Measurements from ENCODE around the gene AMIGO2. TPM values are rescaled to one million over a fixed set of nuclear protein-coding genes. Genes with fewer than 3 reads are reported as not detected.

Gene AMIGO2
- total RNA-seq, 1 experiment from 2014 or later = 6.5 TPM

GRCh38 chr12:47094804-47095203 lies 15.0 kb upstream of the AMIGO2 start:
- Mint-ChIP-seq H3K27me3 (ENCODE audit: low read depth) (no peaks in the 10 kb centered on the region), H3K36me3 (no peaks in the 10 kb centered on the region), H3K27ac (no peak overlapping the region), H3K4me3 (no peak overlapping the region), H3K9me3 (peaks cover 4% of the 10 kb centered on the region; the same call in 1 of the 2 replicates), H3K4me1 (peaks cover 19% of the 10 kb centered on the region)
- ChIA-PET CTCF (interaction anchor here (0.7 to 0.8 kb wide), 2 partner anchors 542 to 753 kb away, joined by 3 read pairs; no protein-coding TSS in a partner anchor), POLR2A (interaction anchor here (0.7 kb wide), 2 partner anchors 15 to 116 kb away, joined by 3 read pairs; no protein-coding TSS in a partner anchor)
- TF ChIP-seq AR (CRISPR knock-in tag; IDR thresholded peaks at IDR 0.05) = no peak
- no peak for TF ChIP-seq FOXK1 (CRISPR knock-in tag; IDR thresholded peaks at IDR 0.05)
- no peak for TF ChIP-seq MYBL2 (CRISPR knock-in tag; IDR thresholded peaks at IDR 0.05)
- no peak for TF ChIP-seq GABPB1 (CRISPR knock-in tag; IDR thresholded peaks at IDR 0.05)
- no peak for TF ChIP-seq ELF4 (CRISPR knock-in tag; IDR thresholded peaks at IDR 0.05; ENCODE audit: low read depth)
- no peak for TF ChIP-seq ZNF232 (CRISPR knock-in tag; IDR thresholded peaks at IDR 0.05)
- TF ChIP-seq ZNF138 (CRISPR knock-in tag; conservative IDR thresholded peaks at IDR 0.05) = no peak
- TF ChIP-seq NR2C2 (CRISPR knock-in tag; IDR thresholded peaks at IDR 0.05) = no peak
- no peak for TF ChIP-seq ZNF263 (CRISPR knock-in tag; IDR thresholded peaks at IDR 0.05; ENCODE audit: low read depth)
- TF ChIP-seq PREB (CRISPR knock-in tag; IDR thresholded peaks at IDR 0.05; ENCODE audit: borderline replicate concordance) = no peak
- no peak for TF ChIP-seq E2F5 (CRISPR knock-in tag; IDR thresholded peaks at IDR 0.05)
- no peak for TF ChIP-seq E2F1 (CRISPR knock-in tag; IDR thresholded peaks at IDR 0.05)
- TF ChIP-seq KAT7 (CRISPR knock-in tag; IDR thresholded peaks at IDR 0.05; ENCODE audit: borderline replicate concordance) = no peak
- DNase-seq (ENCODE audit: low spot score) = no peak
- no peak for ATAC-seq

- Mint-ChIP-seq H3K27me3 (ENCODE audit: low read depth) (no peaks in the 10 kb centered on the region), H3K9me3 (peaks cover 4% of the 10 kb centered on the region; the same call in 1 of the 2 replicates), H3K4me1 (peaks cover 23% of the 10 kb centered on the region), H3K27ac (no peak overlapping the region), H3K36me3 (no peaks in the 10 kb centered on the region), H3K4me3 (no peak overlapping the region)
- ChIA-PET CTCF (no interaction called here), POLR2A (no interaction called here)
- ATAC-seq (no peak), DNase-seq (ENCODE audit: low spot score) (no peak)
- TF ChIP-seq ZNF121 (CRISPR knock-in tag; IDR thresholded peaks at IDR 0.05) (no peak), CREM (CRISPR knock-in tag; IDR thresholded peaks at IDR 0.05) (no peak), TP53 (CRISPR knock-in tag; IDR thresholded peaks at IDR 0.05) (no peak), NR1H2 (CRISPR knock-in tag; IDR thresholded peaks at IDR 0.05) (no peak), ZBTB21 (CRISPR knock-in tag; IDR thresholded peaks at IDR 0.05; ENCODE audit: borderline replicate concordance) (no peak), AFF4 (CRISPR knock-in tag; IDR thresholded peaks at IDR 0.05; ENCODE audit: borderline replicate concordance) (no peak), ZNF423 (CRISPR knock-in tag; IDR thresholded peaks at IDR 0.05) (no peak), ZNF671 (CRISPR knock-in tag; IDR thresholded peaks at IDR 0.05) (no peak), ARID4B (CRISPR knock-in tag; IDR thresholded peaks at IDR 0.05; ENCODE audit: borderline replicate concordance) (no peak)
Observed at GRCh38 chr12:47091009-47091408, 11.2 kb upstream of the AMIGO2 start.
